Activated naive CD4-positive, alpha-beta T cell treated with anti-CD3 and anti-CD28 coated beads for 36 hours (primary cell): ENCODE results near the gene ATG101. TPM values are rescaled to one million over a fixed set of nuclear protein-coding genes. Genes with fewer than 3 reads are reported as not detected.

Source experiments
- CTCF ChIA-PET: fragments of 350-600 bp; sonication (Branson Sonifier 250); formaldehyde crosslinking; loops from one replicate; lab custom pipeline; 2021; ENCODE audit warnings: antibody characterized with exemption; lab: Charles Lee
- DNase-seq: peaks from one replicate; pipeline ENCODE4 v3.0.0-alpha.2; 2020
- H3K27ac Mint-ChIP-seq: one replicate; pipeline ENCODE4 v1.8.0; 2021; ENCODE audit warnings: mild to moderate bottlenecking, mixed read lengths
- H3K27me3 Mint-ChIP-seq: one replicate; pipeline ENCODE4 v1.8.0; 2021; ENCODE audit warnings: low read depth, mixed read lengths
- H3K36me3 Mint-ChIP-seq: one replicate; pipeline ENCODE4 v1.8.0; 2021; ENCODE audit warnings: low read depth, mixed read lengths
- H3K4me1 Mint-ChIP-seq: one replicate; pipeline ENCODE4 v1.8.0; 2021; ENCODE audit warnings: low read depth, mixed read lengths
- H3K4me3 Mint-ChIP-seq: one replicate; pipeline ENCODE4 v1.8.0; 2021; ENCODE audit warnings: mild to moderate bottlenecking, moderate library complexity, mixed read lengths
- H3K9me3 Mint-ChIP-seq: one replicate; pipeline ENCODE4 v1.8.0; 2021; ENCODE audit warnings: mixed read lengths
- intact Hi-C: fragments of 100-400 bp; cut with micrococcal nuclease; formaldehyde crosslinking; loops from one replicate; pipeline ENCODE4 v1.15.1; 2023
- total RNA-seq, 2 experiments: library from RNA; stranded (reverse); gene quantifications; one replicate each; pipeline ENCODE4 v1.2.3, GENCODE V29; 2021

ATG101 gene
- total RNA-seq, 2 experiments from 2014 or later: 21.8 to 22.0 TPM

DNA sequence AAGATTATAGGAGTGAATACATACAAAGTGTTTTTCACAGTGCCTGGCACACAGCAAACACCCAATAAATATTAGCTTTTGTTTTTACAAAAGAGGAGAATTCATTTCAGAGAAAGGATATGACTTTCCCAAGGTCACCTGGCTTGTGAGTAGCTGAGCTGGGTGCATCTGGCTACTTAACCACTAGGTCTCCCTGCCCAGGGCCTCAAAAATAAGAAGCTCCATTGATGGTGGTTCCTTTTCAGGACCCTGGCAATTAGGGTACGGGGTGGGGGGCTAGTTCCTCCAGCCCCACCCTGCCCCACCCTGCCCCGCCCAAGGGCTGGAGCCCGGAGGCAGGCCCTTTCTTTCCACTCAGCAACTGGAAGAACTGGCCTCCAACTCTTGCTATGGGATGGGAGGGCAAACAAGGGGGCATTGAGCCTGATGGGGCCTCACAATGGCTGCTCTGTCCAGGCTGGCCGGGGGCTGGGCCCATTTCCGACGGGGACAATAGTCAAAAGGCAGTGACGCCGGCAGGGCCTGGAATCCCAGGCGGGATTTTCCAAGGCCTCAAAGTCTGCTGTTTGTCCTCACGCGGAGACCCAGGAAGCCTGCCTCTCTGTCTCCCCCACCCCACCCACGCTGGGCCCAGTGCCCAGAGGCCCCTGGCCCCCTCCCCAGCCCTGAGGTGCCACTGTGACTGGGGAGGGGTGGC lies 8.2 kb upstream of the ATG101 start:
- no peak overlapping the region for H3K27ac Mint-ChIP-seq
- DNase-seq: no peak
- H3K4me1 Mint-ChIP-seq: peaks cover 4% of the 10 kb centered on the region
- H3K9me3 Mint-ChIP-seq: no peaks in the 10 kb centered on the region
- no peaks in the 10 kb centered on the region for H3K27me3 Mint-ChIP-seq
- H3K36me3 Mint-ChIP-seq: peaks cover 17% of the 10 kb centered on the region
- H3K4me3 Mint-ChIP-seq: no peak overlapping the region
- CTCF ChIA-PET: interaction anchor here (1.3 to 5.6 kb wide), 2 partner anchors 10 to 36 kb away, joined by 5 to 44 read pairs; no protein-coding TSS in a partner anchor
- intact Hi-C loops: no loop called here

DNA sequence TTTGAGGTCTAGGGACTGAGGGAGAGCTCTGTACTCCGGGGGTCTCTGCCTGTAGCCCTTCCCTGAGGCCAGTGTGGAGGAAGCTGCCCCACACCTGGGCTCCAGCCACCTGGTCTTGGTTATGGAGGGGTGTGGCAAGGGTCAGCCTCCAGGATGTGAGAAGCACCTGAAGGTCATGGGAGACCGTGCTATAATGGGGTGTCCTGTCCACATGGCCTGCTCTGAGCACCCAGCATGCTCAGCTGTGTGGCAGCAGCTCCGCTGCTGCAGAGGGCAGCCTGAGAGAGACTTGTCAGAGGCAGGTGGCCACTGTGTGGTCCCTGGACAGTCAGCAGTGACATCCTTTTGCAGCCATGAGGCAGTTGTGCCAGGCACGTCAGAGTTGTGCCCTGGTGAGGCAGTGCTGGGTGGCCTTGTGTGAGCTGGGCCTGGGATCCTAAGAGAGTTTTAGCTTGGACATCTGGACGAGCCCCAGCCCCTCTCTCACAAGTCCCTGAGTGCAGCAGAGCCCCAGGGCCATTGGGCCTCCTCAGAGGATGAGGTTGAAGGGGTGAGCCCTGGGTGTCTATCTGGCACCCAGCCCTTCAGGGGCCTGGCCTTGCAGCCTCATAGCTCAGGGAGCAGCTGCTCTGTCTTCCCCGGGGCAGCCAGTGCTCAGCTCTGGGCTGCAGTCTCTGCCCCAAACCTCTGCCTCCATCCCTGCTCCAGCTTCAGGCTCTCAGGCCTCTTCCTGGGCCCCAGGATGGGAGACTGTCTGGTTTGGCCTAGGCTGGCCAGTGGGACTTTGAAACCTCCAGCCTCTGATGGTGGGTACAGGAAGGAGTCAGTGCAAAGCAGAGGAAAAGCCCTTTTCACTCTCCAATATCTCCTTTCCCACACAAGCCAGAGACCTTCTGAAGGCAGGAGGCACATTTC lies 7.4 kb upstream of the ATG101 start:
- H3K4me1 Mint-ChIP-seq: peaks cover 2% of the 10 kb centered on the region
- intact Hi-C loops: no loop called here
- no peak overlapping the region for H3K4me3 Mint-ChIP-seq
- no peaks in the 10 kb centered on the region for H3K27me3 Mint-ChIP-seq
- no peaks in the 10 kb centered on the region for H3K9me3 Mint-ChIP-seq
- H3K36me3 Mint-ChIP-seq: peaks cover 9% of the 10 kb centered on the region
- CTCF ChIA-PET: interaction anchor here (0.9 to 5.6 kb wide), 2 partner anchors 37 to 39 kb away, joined by 3 to 44 read pairs; no protein-coding TSS in a partner anchor
- DNase-seq: no peak
- no peak overlapping the region for H3K27ac Mint-ChIP-seq

DNA sequence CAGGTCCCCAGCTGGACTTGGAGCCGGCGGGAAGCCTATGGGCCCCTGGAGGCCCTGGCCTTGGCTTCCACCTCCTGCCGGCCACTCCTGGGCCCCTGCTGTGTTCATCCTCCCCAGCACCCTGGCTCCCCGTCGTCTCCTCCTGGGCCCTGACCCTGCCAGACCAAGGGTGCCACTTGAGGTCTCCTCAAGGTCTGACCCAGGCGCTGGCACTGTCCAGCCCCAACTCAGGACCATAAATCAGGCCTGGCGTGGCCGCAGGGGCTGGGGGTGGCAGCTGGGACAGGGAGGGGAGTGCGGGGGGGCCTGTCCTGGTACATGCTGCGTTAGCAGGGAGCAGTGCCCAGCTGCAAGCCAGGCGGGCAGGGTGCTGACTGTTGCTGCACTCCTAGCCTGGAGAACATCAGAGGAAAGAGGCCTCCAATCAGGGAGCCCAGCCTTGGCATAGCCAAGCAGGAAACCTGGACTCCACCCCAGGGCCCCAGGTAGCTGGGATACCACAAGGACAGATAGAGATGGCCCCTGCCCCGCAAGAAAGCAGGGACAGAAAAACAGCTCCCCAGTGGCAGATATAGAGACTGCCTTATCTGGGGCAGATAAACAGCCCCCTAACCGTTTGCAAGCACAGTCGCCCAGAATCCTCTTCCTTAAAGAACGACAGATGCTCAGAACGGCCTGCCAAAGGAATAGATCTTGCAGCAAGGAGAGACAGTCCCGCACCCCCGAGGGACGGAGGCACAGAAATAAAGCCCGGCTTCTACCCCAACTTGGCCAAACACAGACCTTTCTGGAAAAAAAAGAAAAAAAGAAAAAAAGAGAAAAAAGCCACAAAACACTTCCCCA lies 6.5 kb upstream of the ATG101 start:
- CTCF ChIA-PET: interaction anchor here (0.9 to 5.6 kb wide), 2 partner anchors 38 to 40 kb away, joined by 3 to 44 read pairs; no protein-coding TSS in a partner anchor
- DNase-seq: no peak
- intact Hi-C loops: no loop called here
- H3K36me3 Mint-ChIP-seq: peaks cover 5% of the 10 kb centered on the region
- H3K27me3 Mint-ChIP-seq: no peaks in the 10 kb centered on the region
- H3K4me1 Mint-ChIP-seq: no peaks in the 10 kb centered on the region
- no peak overlapping the region for H3K4me3 Mint-ChIP-seq
- H3K27ac Mint-ChIP-seq: no peak overlapping the region
- H3K9me3 Mint-ChIP-seq: no peaks in the 10 kb centered on the region

DNA sequence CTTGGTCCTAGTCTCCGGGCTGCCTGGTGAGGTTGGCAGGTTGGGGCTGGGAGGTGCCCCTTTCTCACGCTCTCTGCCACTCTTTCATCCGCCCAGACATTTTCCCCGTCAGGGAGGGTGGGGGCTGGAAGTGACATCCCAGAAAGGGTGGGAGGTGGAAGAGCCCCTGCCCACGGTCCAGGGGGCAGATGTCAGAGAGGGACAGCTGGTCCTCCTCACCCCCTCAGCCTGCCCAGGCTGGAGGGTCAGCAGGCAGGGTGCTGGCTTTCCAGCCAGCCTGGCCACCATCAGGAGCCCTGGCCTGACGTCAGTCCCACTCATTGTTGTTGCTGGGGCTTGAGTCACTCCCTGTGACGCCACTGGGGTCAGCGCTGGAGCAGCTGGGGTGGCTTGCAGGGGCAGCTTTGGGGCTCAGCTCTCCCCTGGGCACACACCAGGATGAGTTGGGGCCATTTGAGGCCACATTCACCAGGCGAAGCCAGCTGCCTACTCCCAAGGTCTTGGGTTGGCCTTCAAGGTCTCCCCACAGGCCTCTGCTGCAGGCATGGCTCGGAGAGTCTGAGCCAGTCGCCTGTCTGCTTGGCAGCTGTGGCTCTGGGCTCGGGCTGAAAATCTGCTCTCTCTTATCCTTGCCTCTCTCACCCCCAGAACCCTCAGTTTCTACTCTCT lies 5.7 kb upstream of the ATG101 start:
- no peak overlapping the region for H3K4me3 Mint-ChIP-seq
- intact Hi-C loops: no loop called here
- H3K27ac Mint-ChIP-seq: peak overlapping the region; percentile 18
- DNase-seq: no peak
- H3K27me3 Mint-ChIP-seq: no peaks in the 10 kb centered on the region
- H3K4me1 Mint-ChIP-seq: peaks cover 3% of the 10 kb centered on the region
- H3K9me3 Mint-ChIP-seq: no peaks in the 10 kb centered on the region
- CTCF ChIA-PET: interaction anchor here (5.6 to 12.3 kb wide), 2 partner anchors 37 to 39 kb away, joined by 44 to 315 read pairs; no protein-coding TSS in a partner anchor
- no peaks in the 10 kb centered on the region for H3K36me3 Mint-ChIP-seq

DNA sequence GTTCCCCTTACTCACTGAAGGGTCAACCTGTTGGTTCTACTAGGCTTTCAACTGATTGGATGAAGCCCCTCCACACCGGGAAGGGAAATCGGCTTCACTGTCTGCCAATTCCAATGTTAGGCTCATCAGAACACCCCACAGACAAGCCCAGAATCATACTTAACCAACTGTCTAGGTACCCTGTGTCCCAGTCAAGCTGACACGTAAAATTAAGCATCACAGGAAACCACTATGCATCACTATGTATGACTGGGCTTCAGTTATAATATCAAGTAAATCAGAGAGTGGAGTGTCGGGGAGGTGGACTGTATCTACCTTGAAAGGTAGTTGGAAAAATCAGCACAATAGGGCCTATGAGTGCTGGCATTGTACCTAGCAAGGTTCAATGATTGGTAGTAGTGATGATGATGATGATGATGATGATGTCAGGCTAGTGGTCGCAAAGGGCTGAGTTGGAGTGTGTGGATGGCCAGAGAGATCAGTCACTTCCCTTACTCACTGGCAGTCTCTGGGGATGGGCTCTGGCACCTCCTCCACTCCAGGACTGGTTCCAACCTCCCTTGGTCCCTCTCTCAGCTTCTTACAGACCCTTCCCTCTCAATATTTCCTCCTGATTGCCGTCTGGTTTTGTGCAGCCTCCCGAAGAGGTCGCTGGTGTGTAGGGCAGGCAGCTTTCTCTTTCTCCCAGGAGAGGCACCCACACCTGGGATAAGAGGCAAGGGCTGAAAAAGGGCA lies 3.3 kb upstream of the ATG101 start:
- Mint-ChIP-seq H3K36me3 (no peaks in the 10 kb centered on the region), H3K9me3 (no peaks in the 10 kb centered on the region), H3K27me3 (no peaks in the 10 kb centered on the region), H3K4me1 (peaks cover 20% of the 10 kb centered on the region), H3K4me3 (no peak overlapping the region), H3K27ac (no peak overlapping the region)
- intact Hi-C loops: no loop called here
- CTCF ChIA-PET: interaction anchor here (1.3 to 12.3 kb wide), 3 partner anchors 15 to 51 kb away, joined by 3 to 315 read pairs (median 48); partner anchors contain the start of gene SMIM41
- DNase-seq: no peak

DNA sequence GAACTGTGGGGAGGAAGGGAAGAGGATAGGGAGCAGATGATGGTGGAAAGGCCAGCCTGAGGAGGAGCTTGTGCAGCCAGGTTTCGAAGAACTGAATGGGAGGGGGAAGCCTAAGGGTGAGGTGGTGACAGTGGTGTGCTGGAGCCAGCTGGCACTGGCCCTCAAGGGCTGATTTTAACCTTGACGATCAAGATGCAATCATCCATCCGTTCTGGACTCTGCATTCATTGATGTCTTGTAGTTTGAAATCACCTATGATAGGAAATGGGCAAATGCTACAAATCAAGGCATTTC lies 2.8 kb upstream of the ATG101 start:
- CTCF ChIA-PET: interaction anchor here (1.3 to 12.3 kb wide), 3 partner anchors 14 to 50 kb away, joined by 3 to 315 read pairs (median 48); partner anchors contain the start of gene SMIM41
- DNase-seq: no peak
- Mint-ChIP-seq H3K9me3 (no peaks in the 10 kb centered on the region), H3K36me3 (no peaks in the 10 kb centered on the region), H3K27ac (no peak overlapping the region), H3K27me3 (no peaks in the 10 kb centered on the region), H3K4me1 (peaks cover 24% of the 10 kb centered on the region), H3K4me3 (no peak overlapping the region)
- intact Hi-C loops: no loop called here

DNA sequence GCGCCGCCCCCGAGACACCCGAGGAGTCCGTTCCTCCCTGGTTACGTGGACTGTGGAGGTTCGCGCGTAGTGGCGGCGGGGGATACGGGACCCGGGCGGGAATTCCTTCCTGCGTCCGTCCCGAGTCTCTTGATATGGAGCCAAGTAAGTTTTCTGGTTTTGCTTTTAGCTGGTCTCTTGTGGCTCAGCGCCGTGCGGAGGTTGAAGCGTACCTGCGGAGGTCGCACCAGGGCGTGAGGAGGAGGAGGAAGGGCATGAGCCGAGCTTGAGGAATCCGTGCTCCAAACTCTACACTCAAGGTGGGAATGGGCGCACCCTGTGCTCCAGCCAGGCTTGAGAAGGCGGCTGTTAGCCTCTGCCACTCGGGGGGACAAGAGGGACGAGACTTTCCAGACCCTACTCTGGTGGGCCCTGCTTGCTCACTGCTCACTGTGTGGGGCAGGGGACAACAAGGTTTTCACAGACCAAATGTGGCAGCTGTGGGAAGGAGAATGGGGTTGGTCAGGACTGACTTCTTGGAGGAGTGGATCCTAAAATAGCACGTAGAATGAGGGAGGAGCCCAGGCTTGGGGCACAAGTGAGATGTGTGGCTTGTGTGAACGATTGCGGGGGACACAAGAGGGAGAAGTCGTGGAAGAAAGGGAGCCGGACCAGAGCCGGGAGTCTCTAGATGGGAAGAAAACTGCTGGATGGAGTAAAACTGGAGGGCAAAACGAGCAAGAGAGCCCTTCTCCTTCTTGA lies 577 bp downstream of the ATG101 start:
- intact Hi-C loops: no loop called here
- Mint-ChIP-seq H3K4me1 (peaks cover 46% of the 10 kb centered on the region), H3K4me3 (peak overlapping the region; percentile 93), H3K27me3 (no peaks in the 10 kb centered on the region), H3K36me3 (peaks cover 17% of the 10 kb centered on the region), H3K27ac (peak overlapping the region; percentile 98), H3K9me3 (no peaks in the 10 kb centered on the region)
- CTCF ChIA-PET: interaction anchor here (0.6 to 12.3 kb wide), 11 partner anchors 11 to 258 kb away, joined by 3 to 315 read pairs (median 4); partner anchors contain the start of genes NR4A1 and SMIM41
- DNase-seq: no peak

DNA sequence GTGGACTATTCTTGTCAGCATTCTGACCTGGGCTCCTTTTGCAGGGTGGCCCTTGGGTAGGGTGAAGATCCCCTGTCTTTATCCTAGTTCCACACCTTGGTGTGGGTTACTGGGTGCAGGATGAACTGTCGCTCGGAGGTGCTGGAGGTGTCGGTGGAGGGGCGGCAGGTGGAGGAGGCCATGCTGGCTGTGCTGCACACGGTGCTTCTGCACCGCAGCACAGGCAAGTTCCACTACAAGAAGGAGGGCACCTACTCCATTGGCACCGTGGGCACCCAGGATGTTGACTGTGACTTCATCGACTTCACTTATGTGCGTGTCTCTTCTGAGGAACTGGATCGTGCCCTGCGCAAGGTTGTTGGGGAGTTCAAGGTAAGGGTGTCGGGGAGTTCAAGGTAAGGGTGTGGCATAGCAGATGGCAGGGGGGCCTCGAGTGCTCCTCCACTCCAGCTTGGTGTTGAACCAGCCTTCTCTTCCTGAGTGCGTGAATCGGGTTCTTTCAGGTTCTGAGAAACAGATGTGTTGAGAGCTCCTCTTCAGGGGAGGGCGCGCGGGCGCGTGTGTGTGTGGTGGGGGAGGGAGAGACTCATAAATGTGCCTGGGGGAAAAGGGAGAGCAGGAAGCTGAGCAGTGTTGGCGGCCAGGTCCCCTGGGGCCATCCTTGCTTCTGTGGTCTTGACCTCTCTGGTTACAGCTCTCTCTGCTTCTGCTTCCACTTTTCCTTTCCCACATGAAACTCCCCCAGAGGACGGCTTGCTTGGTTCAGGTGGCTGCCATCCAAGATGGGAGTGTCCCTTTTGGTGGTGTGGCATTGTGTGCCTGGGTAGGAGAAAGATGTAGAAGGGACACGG lies 4.0 kb downstream of the ATG101 start:
- Mint-ChIP-seq H3K4me3 (no peak overlapping the region), H3K4me1 (peaks cover 46% of the 10 kb centered on the region), H3K36me3 (peaks cover 25% of the 10 kb centered on the region), H3K27me3 (no peaks in the 10 kb centered on the region), H3K27ac (no peak overlapping the region), H3K9me3 (no peaks in the 10 kb centered on the region)
- intact Hi-C loops: no loop called here
- CTCF ChIA-PET: interaction anchor here (1.2 to 12.3 kb wide), 4 partner anchors 11 to 70 kb away, joined by 3 to 315 read pairs (median 6); no protein-coding TSS in a partner anchor
- DNase-seq: no peak

DNA sequence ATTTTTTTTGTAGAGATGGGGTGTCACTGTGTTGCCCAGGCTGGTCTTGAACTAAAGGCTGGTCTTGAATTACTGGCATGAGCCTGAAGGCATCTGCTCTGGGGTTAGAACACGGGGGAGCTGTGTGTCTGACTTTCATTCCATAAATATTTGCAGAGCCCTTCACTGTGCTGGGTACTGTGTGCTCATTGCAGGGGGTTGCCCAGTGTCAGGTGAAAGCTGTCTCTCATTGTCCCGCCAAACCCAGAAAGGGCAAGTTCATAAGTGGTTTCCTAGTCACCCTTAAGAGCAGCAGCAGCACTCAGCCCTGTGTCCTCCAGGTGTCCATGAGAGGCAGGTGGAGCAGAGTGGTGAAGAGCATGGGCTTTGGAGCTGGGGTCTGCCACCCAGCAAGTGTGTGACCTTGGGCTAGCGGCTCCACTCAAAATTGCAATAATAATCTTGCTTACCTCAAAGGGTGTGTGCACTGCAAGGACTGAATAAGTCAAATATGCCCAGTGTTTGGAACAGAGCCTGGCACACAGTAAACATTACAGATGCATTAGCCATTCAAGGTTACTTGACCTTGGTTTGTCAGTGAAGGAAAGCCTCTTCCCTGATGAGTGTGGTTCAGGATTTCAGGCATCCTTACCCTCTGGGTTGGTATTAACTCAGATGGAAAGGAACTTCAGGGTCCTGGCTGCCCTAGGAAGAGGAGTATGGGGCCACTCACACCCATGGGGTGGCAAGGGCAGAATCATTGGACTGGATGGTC lies 5.4 kb downstream of the ATG101 start:
- H3K27me3 Mint-ChIP-seq: no peaks in the 10 kb centered on the region
- H3K36me3 Mint-ChIP-seq: peaks cover 28% of the 10 kb centered on the region
- H3K27ac Mint-ChIP-seq: no peak overlapping the region
- CTCF ChIA-PET: interaction anchor here (0.6 to 12.3 kb wide), 2 partner anchors 48 to 55 kb away, joined by 4 to 315 read pairs; no protein-coding TSS in a partner anchor
- intact Hi-C loops: no loop called here
- DNase-seq: no peak
- H3K4me1 Mint-ChIP-seq: peaks cover 39% of the 10 kb centered on the region
- no peak overlapping the region for H3K4me3 Mint-ChIP-seq
- no peaks in the 10 kb centered on the region for H3K9me3 Mint-ChIP-seq
